HEK293 (cell line): Measurements from ENCODE around the gene KCNJ11.

ENCODE experiments used
- CTCF ChIA-PET: fragments of 350-600 bp; formaldehyde crosslinking; extraction: SDS; loops from one replicate; lab custom pipeline; 2021; ENCODE audit warnings: antibody characterized with exemption; lab: Yijun Ruan, JAX
- POLR2A ChIA-PET: fragments of 300-600 bp; formaldehyde crosslinking; extraction: SDS; loops from one replicate; lab custom pipeline; 2020; ENCODE audit warnings: antibody characterized with exemption, inconsistent platforms; lab: Yijun Ruan, JAX
- H3K27ac ChIP-seq: fragments of 200-500 bp; sonication (Bioruptor generic); 2 replicates; pipeline ENCODE4 v1.5.1; 2014; ENCODE audit warnings: low read depth, low read length, control low read depth, inconsistent platforms; ENCODE audit errors: extremely low read depth
- H3K36me3 ChIP-seq, 2 experiments: fragments of 200-500 bp in 1 of 2; sonication (Bioruptor generic) in 1 of 2; 1 replicate in 1 of 2; 2 replicates in 1 of 2; pipeline ENCODE4 v1.5.1; 2014 to 2017; ENCODE audit warnings: inconsistent platforms in 2 of 2, low read length in 2 of 2; ENCODE audit not compliant: control insufficient read depth in 2 of 2, insufficient read depth in 1 of 2
- H3K4me1 ChIP-seq: fragments of 200-500 bp; sonication (Bioruptor generic); 2 replicates; pipeline ENCODE4 v1.5.1; 2014; ENCODE audit warnings: mild to moderate bottlenecking, low read length, inconsistent platforms; ENCODE audit not compliant: control insufficient read depth, insufficient read depth
- H3K4me3 ChIP-seq: 2 replicates; pipeline ENCODE4 v1.5.1; 2011; ENCODE audit warnings: low read depth, mild to moderate bottlenecking, control low read depth, low read length, moderate library complexity
- H3K9me3 ChIP-seq: fragments of 200-500 bp; sonication (Bioruptor generic); 2 replicates; pipeline ENCODE4 v1.5.1; 2014; ENCODE audit warnings: low read depth, low read length, inconsistent platforms; ENCODE audit not compliant: control insufficient read depth, insufficient read depth
- HOXA7 ChIP-seq: sonication (generic); formaldehyde crosslinking; IDR thresholded peaks from 2 replicates; pipeline ENCODE4 v1.8.1; 2022; ENCODE audit warnings: missing genetic modification reagents, borderline replicate concordance
- RBAK ChIP-seq: fragments of 450-650 bp; formaldehyde crosslinking; IDR thresholded peaks from 2 replicates; pipeline ENCODE4 v1.5.1; 2016; ENCODE audit warnings: missing biosample characterization, missing genetic modification characterization
- SETDB1 ChIP-seq: IDR thresholded peaks from one replicate; pipeline ENCODE4 v1.6.1; 2017; ENCODE audit warnings: mild to moderate bottlenecking, low read length, moderate library complexity, mixed read lengths; ENCODE audit not compliant: insufficient read length
- ZBTB20 ChIP-seq: fragments of 450-650 bp; formaldehyde crosslinking; IDR thresholded peaks from 2 replicates; pipeline ENCODE4 v1.5.1; 2016; ENCODE audit warnings: missing biosample characterization, missing genetic modification characterization
- ZFP69B ChIP-seq: fragments of 450-650 bp; formaldehyde crosslinking; IDR thresholded peaks from 2 replicates; pipeline ENCODE4 v1.5.1; 2016; ENCODE audit warnings: missing biosample characterization, missing genetic modification characterization
- ZNF214 ChIP-seq: fragments of 450-650 bp; formaldehyde crosslinking; IDR thresholded peaks from 2 replicates; pipeline ENCODE4 v1.5.1; 2017; ENCODE audit warnings: missing biosample characterization, mild to moderate bottlenecking, missing genetic modification characterization, borderline replicate concordance
- ZNF335 ChIP-seq: fragments of 450-650 bp; formaldehyde crosslinking; conservative IDR thresholded peaks from 2 replicates; pipeline ENCODE4 v1.5.1; 2016; ENCODE audit warnings: missing biosample characterization, missing genetic modification characterization
- ZNF366 ChIP-seq: fragments of 450-650 bp; formaldehyde crosslinking; conservative IDR thresholded peaks from 2 replicates; pipeline ENCODE4 v1.5.1; 2016; ENCODE audit warnings: missing biosample characterization, missing genetic modification characterization
- ZNF510 ChIP-seq: fragments of 450-650 bp; formaldehyde crosslinking; IDR thresholded peaks from 2 replicates; pipeline ENCODE4 v1.5.1; 2018; ENCODE audit warnings: mild to moderate bottlenecking, missing genetic modification characterization, missing biosample characterization; ENCODE audit not compliant: insufficient replicate concordance
- ZNF549 ChIP-seq: fragments of 450-650 bp; IDR thresholded peaks from 2 replicates; pipeline ENCODE4 v1.5.1; 2018; ENCODE audit warnings: missing biosample characterization, missing genetic modification characterization, mild to moderate bottlenecking, inconsistent platforms, moderate library complexity
- ZNF626 ChIP-seq: fragments of 450-650 bp; sonication (Bioruptor Pico); formaldehyde crosslinking; IDR thresholded peaks from 2 replicates; pipeline ENCODE4 v1.5.1; 2018; ENCODE audit warnings: missing biosample characterization, missing genetic modification characterization, inconsistent platforms
- ZNF843 ChIP-seq: fragments of 450-650 bp; formaldehyde crosslinking; IDR thresholded peaks from 2 replicates; pipeline ENCODE4 v1.5.1; 2016; ENCODE audit warnings: missing biosample characterization, missing genetic modification characterization
- TF ChIP-seq, protein P1 (sequence below): fragments of 450-650 bp; formaldehyde crosslinking; IDR thresholded peaks from 2 replicates; pipeline ENCODE4 v1.5.1; 2017; ENCODE audit warnings: missing biosample characterization, missing genetic modification characterization
- TF ChIP-seq, protein P2 (sequence below): fragments of 450-650 bp; formaldehyde crosslinking; IDR thresholded peaks from 2 replicates; pipeline ENCODE4 v1.5.1; 2016; ENCODE audit warnings: missing biosample characterization, missing genetic modification characterization
- TF ChIP-seq, protein P3 (sequence below): sonication (generic); formaldehyde crosslinking; IDR thresholded peaks from 2 replicates; pipeline ENCODE4 v1.8.1; 2022; ENCODE audit warnings: mild to moderate bottlenecking, moderate library complexity, missing genetic modification reagents
- TF ChIP-seq, protein P4 (sequence below): fragments of 450-650 bp; formaldehyde crosslinking; IDR thresholded peaks from 2 replicates; pipeline ENCODE4 v1.5.1; 2016; ENCODE audit warnings: missing biosample characterization, missing genetic modification characterization
- TF ChIP-seq, protein P5 (sequence below): fragments of 450-650 bp; formaldehyde crosslinking; IDR thresholded peaks from 2 replicates; pipeline ENCODE4 v1.5.1; 2016; ENCODE audit warnings: missing biosample characterization, missing genetic modification characterization, borderline replicate concordance
- TF ChIP-seq, protein P6 (sequence below): fragments of 450-650 bp; formaldehyde crosslinking; IDR thresholded peaks from 2 replicates; pipeline ENCODE4 v1.5.1; 2016; ENCODE audit warnings: missing biosample characterization, missing genetic modification characterization
- TF ChIP-seq, protein P7 (sequence below): fragments of 450-650 bp; formaldehyde crosslinking; IDR thresholded peaks from 2 replicates; pipeline ENCODE4 v1.5.1; 2016; ENCODE audit warnings: missing biosample characterization, missing genetic modification characterization

The KCNJ11 gene

DNA sequence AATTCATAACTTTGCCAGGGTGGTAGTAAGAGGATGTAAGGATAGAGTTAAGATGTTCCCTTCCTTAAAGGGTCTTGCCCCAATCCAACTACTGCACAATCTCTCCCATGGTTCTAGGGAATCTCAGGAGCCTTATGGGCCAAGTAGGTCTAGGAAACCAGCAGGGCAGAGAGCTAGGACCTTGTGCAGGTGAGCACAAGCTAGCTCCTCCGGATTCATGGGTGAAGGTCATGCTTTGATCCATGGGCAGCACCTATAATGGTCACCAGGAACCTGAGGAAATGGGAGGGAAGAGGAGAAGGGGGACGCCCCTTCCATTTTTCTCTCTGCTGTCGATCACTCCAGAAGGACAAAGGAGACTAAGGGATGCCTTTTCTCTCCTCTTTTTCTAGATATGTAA is 16.8 kb downstream of the KCNJ11 start:
- Histone ChIP-seq H3K9me3 (no peaks in the 10 kb centered on the region), H3K4me3 (no peak overlapping the region), H3K27ac (no peak overlapping the region), H3K36me3 (peaks cover 0 to 94% of the 10 kb centered on the region in 2 experiments; a peak in 1 of 3 replicates), H3K4me1 (no peaks in the 10 kb centered on the region)
- ChIA-PET CTCF (interaction anchor here (0.6 to 3.6 kb wide), 3 partner anchors 12 to 116 kb away, joined by 6 to 24 read pairs (median 11); no protein-coding TSS in a partner anchor), POLR2A (no interaction called here)
- TF ChIP-seq ZFP69B (tag by site-specific recombination) (no peak), ZNF626 (tag by site-specific recombination) (peak; percentile 95), ZNF510 (tag by site-specific recombination) (no peak), HOXA7 (CRISPR knock-in tag) (no peak), ZNF549 (tag by site-specific recombination) (peak; percentile 54; the same call in 1 of the 2 replicates), RBAK (no peak), ZNF214 (tag by site-specific recombination) (no peak), ZNF335 (no peak), ZNF843 (tag by site-specific recombination) (no peak), ZNF366 (tag by site-specific recombination) (no peak), ZBTB20 (tag by site-specific recombination) (no peak), SETDB1 (peak; percentile 94)
- TF ChIP-seq, protein P1, sequence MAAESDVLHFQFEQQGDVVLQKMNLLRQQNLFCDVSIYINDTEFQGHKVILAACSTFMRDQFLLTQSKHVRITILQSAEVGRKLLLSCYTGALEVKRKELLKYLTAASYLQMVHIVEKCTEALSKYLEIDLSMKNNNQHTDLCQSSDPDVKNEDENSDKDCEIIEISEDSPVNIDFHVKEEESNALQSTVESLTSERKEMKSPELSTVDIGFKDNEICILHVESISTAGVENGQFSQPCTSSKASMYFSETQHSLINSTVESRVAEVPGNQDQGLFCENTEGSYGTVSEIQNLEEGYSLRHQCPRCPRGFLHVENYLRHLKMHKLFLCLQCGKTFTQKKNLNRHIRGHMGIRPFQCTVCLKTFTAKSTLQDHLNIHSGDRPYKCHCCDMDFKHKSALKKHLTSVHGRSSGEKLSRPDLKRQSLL (tag by site-specific recombination), result no peak
- TF ChIP-seq, protein P2, sequence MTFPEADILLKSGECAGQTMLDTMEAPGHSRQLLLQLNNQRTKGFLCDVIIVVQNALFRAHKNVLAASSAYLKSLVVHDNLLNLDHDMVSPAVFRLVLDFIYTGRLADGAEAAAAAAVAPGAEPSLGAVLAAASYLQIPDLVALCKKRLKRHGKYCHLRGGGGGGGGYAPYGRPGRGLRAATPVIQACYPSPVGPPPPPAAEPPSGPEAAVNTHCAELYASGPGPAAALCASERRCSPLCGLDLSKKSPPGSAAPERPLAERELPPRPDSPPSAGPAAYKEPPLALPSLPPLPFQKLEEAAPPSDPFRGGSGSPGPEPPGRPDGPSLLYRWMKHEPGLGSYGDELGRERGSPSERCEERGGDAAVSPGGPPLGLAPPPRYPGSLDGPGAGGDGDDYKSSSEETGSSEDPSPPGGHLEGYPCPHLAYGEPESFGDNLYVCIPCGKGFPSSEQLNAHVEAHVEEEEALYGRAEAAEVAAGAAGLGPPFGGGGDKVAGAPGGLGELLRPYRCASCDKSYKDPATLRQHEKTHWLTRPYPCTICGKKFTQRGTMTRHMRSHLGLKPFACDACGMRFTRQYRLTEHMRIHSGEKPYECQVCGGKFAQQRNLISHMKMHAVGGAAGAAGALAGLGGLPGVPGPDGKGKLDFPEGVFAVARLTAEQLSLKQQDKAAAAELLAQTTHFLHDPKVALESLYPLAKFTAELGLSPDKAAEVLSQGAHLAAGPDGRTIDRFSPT (tag by site-specific recombination), result no peak
- TF ChIP-seq, protein P3, sequence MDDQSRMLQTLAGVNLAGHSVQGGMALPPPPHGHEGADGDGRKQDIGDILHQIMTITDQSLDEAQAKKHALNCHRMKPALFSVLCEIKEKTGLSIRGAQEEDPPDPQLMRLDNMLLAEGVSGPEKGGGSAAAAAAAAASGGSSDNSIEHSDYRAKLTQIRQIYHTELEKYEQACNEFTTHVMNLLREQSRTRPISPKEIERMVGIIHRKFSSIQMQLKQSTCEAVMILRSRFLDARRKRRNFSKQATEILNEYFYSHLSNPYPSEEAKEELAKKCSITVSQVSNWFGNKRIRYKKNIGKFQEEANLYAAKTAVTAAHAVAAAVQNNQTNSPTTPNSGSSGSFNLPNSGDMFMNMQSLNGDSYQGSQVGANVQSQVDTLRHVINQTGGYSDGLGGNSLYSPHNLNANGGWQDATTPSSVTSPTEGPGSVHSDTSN (CRISPR knock-in tag), result no peak
- TF ChIP-seq, protein P4, sequence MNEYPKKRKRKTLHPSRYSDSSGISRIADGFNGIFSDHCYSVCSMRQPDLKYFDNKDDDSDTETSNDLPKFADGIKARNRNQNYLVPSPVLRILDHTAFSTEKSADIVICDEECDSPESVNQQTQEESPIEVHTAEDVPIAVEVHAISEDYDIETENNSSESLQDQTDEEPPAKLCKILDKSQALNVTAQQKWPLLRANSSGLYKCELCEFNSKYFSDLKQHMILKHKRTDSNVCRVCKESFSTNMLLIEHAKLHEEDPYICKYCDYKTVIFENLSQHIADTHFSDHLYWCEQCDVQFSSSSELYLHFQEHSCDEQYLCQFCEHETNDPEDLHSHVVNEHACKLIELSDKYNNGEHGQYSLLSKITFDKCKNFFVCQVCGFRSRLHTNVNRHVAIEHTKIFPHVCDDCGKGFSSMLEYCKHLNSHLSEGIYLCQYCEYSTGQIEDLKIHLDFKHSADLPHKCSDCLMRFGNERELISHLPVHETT (tag by site-specific recombination), result no peak
- TF ChIP-seq, protein P5, sequence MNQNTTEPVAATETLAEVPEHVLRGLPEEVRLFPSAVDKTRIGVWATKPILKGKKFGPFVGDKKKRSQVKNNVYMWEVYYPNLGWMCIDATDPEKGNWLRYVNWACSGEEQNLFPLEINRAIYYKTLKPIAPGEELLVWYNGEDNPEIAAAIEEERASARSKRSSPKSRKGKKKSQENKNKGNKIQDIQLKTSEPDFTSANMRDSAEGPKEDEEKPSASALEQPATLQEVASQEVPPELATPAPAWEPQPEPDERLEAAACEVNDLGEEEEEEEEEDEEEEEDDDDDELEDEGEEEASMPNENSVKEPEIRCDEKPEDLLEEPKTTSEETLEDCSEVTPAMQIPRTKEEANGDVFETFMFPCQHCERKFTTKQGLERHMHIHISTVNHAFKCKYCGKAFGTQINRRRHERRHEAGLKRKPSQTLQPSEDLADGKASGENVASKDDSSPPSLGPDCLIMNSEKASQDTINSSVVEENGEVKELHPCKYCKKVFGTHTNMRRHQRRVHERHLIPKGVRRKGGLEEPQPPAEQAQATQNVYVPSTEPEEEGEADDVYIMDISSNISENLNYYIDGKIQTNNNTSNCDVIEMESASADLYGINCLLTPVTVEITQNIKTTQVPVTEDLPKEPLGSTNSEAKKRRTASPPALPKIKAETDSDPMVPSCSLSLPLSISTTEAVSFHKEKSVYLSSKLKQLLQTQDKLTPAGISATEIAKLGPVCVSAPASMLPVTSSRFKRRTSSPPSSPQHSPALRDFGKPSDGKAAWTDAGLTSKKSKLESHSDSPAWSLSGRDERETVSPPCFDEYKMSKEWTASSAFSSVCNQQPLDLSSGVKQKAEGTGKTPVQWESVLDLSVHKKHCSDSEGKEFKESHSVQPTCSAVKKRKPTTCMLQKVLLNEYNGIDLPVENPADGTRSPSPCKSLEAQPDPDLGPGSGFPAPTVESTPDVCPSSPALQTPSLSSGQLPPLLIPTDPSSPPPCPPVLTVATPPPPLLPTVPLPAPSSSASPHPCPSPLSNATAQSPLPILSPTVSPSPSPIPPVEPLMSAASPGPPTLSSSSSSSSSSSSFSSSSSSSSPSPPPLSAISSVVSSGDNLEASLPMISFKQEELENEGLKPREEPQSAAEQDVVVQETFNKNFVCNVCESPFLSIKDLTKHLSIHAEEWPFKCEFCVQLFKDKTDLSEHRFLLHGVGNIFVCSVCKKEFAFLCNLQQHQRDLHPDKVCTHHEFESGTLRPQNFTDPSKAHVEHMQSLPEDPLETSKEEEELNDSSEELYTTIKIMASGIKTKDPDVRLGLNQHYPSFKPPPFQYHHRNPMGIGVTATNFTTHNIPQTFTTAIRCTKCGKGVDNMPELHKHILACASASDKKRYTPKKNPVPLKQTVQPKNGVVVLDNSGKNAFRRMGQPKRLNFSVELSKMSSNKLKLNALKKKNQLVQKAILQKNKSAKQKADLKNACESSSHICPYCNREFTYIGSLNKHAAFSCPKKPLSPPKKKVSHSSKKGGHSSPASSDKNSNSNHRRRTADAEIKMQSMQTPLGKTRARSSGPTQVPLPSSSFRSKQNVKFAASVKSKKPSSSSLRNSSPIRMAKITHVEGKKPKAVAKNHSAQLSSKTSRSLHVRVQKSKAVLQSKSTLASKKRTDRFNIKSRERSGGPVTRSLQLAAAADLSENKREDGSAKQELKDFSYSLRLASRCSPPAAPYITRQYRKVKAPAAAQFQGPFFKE (tag by site-specific recombination), result no peak
- TF ChIP-seq, protein P6, sequence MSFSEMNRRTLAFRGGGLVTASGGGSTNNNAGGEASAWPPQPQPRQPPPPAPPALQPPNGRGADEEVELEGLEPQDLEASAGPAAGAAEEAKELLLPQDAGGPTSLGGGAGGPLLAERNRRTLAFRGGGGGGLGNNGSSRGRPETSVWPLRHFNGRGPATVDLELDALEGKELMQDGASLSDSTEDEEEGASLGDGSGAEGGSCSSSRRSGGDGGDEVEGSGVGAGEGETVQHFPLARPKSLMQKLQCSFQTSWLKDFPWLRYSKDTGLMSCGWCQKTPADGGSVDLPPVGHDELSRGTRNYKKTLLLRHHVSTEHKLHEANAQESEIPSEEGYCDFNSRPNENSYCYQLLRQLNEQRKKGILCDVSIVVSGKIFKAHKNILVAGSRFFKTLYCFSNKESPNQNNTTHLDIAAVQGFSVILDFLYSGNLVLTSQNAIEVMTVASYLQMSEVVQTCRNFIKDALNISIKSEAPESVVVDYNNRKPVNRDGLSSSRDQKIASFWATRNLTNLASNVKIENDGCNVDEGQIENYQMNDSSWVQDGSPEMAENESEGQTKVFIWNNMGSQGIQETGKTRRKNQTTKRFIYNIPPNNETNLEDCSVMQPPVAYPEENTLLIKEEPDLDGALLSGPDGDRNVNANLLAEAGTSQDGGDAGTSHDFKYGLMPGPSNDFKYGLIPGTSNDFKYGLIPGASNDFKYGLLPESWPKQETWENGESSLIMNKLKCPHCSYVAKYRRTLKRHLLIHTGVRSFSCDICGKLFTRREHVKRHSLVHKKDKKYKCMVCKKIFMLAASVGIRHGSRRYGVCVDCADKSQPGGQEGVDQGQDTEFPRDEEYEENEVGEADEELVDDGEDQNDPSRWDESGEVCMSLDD, result no peak
- TF ChIP-seq, protein P7, sequence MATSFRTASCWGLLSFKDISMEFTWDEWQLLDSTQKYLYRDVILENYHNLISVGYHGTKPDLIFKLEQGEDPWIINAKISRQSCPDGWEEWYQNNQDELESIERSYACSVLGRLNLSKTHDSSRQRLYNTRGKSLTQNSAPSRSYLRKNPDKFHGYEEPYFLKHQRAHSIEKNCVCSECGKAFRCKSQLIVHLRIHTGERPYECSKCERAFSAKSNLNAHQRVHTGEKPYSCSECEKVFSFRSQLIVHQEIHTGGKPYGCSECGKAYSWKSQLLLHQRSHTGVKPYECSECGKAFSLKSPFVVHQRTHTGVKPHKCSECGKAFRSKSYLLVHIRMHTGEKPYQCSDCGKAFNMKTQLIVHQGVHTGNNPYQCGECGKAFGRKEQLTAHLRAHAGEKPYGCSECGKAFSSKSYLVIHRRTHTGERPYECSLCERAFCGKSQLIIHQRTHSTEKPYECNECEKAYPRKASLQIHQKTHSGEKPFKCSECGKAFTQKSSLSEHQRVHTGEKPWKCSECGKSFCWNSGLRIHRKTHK (tag by site-specific recombination), result no peak
